NCI-H1092 (cell line): Measurements from ENCODE around the gene GRK5.
"Not testable (repeated sequence)": the region's sequence is repeated elsewhere in the genome, so short reads cannot be mapped to it uniquely, and the experiment has no call there.

Experiments
- DNase-seq: peaks from one replicate; lab custom pipeline; 2025; lab: John Stamatoyannopoulos, UW

Gene GRK5

DNA sequence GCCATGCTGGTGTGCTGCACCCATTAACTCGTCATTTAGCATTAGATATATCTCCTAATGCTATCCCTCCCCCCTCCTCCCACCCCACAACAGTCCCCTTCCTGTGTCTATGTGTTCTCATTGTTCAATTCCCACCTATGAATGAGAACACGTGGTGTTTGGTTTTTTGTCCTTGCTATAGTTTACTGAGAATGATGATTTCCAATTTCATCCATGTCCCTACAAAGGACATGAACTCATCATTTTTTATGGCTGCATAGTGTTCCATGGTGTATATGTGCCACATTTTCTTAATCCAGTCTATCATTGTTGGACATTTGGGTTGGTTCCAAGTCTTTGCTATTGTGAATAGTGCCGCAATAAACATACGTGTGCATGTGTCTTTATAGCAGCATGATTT lies 68.8 kb downstream of the GRK5 start:
- not testable (repeated sequence) for DNase-seq

DNA sequence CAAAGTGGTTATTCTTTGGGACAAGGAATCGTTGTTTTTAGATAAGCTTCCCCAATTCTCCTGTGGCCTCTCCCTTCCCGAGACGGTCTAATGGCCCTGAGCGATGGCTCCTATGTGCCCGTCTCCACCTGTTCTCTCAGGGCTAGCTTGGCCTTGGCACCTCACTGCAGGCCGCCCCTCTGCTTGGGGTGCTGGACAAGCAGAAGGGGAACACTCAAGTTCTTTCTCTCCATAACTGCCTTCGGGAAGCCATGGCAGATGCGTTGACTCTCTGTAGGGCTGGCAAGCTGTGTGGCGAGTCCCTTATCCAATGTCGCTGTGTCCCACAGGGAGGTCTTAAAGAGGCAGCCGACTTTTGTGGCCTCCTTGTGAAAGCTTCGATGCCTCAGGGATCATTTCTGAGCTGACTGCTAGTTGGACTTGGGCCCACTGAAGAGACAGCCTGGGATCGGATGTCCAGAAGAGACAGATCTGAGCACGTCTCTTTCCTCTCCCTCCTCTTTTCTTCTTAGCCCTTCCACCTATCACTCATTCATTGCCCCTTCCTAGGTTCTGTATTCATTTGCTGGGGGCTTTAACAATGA lies 70.8 kb downstream of the GRK5 start:
- no peak for DNase-seq

DNA sequence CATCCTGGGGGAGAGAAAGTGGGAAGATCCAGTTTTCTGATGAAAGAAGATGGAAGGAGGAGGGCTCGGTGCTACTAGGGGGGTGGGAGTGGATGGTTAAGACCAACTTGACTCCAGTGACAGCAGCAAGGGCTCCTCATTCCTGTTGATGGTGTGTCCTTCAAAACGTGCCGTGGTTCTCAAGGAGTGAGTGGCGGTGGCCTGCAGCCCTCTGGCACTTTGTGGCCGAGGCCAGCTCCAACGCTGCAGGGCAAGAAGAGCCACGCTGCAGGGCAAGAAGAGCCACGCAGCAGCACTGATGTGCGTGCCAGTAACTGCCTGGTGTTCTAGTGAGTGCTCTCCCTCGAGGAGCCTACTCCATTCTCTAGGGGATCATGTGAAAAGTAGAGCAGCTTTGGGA lies 72.1 kb downstream of the GRK5 start:
- no peak for DNase-seq

DNA sequence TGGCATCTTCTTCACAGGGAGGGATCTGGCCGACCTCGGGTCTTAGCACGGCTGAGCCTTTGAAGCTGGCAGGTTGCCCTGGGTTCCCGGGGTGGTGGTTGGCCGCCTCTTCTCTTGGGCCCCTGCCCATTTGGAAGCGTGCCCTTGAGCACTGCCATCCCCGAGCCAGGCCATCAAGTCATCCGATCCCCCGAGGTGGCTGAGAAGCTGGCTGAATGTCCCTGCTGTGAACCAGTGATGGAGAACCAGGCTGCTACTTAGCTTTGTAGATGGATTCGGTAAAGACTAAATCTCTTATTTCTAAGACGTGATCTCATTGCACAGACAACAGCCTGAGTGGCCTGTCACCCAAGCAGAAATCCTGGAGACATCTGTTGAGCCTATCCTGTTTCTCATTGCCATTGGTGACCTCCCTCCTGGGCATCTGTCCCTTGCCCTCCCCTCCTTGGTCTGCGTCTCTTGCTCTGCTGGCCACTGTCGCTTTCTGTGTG lies 74.3 kb downstream of the GRK5 start:
- peak; percentile 88 for DNase-seq

DNA sequence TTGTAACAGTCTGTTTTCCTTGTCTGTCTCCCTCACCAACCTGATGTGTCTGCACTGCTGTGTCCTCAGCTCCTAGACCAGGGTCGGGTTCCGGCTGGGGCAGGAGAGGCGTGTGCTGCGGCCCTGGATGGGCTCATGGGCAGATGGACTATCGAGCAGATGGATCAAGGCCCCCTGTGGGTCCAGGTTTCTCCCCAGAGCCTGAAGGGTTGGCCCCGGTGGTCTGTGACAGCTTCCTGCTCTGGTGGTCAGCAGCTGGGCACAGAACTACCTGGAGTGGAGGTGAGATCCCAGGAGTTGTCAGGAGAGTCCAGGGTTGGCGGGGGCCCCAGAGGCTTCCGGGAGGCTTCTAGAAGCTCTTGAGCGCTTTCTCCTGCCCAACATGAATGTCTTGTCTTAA lies 75.1 kb downstream of the GRK5 start:
- no peak for DNase-seq

DNA sequence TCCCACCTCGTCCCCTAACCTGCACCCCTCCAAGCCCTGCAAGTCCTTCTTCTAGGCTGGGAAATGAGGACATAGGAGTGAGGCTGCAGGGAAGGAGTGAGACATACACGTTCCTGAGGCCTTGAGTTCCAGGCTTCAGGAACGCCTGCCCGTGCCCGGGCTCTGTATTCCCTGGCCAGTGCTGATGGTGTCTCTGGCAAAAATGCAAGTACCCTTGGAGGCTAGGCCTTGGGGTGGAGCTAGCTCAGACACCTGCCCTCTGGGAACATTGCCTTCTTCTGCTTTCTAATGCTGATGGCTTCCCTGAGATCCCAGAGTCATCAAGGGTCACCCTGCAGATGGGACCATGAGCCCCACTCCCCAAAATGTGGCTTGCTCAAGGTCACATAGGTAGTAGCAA lies 76.0 kb downstream of the GRK5 start:
- no peak for DNase-seq

DNA sequence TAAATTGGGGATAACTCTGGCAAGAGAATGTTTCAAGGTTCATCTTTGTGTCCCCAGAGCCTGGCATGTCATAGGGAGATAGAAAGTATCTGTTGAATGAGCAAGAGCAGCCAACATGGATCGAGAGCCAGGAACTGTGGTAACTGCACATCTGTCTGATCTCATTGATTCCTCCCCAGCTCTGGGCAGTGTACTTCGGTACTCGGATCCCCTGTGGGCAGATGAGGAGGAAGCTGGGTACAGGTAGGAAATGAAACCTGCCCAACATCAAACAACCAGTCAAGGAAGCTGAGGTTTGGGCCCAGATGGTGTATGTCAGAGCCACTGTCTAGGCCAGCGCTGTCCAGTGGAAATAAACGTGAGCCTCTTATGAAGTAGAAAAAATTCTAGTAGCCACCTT lies 76.4 kb downstream of the GRK5 start:
- no peak for DNase-seq

GRCh38 chr10:119284679-119285096 lies 77.3 kb downstream of the GRK5 start:
- no peak for DNase-seq

DNA sequence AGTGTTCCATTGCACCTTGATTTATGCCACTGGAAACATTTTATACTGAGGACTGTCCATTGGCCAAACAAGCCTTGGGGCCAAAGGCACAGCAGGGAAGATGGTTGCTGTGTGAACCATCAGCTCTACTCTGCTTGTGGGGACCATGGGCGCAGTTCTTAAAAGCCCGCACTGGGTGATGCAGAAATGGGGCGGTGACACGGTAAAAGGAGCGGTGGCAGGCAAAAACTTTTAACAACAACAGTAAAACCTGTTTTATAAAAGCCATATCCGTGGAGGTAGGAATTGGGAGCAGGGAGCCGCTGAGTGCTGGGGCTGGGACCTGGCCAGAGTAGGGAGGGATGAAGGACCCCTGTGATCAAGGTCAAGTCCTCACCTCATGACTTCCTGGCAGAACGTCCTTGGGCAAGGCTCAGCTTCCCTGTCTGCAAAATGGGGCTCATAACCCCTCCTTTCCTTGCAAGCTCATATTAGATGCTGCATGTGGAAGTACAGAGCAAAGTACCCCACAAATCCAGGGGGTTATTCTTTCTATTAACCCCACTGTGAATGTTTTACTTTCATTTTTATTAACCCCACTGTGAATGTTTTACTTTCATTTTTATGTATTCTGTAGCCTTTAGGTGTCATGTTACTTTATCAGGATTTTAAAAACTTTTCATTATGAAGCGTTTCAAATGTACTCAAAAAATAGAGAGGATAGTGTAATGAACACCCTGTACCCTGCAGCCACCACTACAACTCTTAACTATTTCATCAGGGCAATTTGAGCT lies 78.3 kb downstream of the GRK5 start:
- no peak for DNase-seq

- no peak for DNase-seq
Measured at GRCh38 chr10:119286516-119286915, 79.1 kb downstream of the GRK5 start.

GRCh38 chr10:119286983-119287633 lies 79.7 kb downstream of the GRK5 start:
- DNase-seq, result no peak

GRCh38 chr10:119288574-119289001 lies 81.2 kb downstream of the GRK5 start:
- no peak for DNase-seq

- no peak for DNase-seq
Measured at GRCh38 chr10:119289227-119289920, 82.0 kb downstream of the GRK5 start.

DNA sequence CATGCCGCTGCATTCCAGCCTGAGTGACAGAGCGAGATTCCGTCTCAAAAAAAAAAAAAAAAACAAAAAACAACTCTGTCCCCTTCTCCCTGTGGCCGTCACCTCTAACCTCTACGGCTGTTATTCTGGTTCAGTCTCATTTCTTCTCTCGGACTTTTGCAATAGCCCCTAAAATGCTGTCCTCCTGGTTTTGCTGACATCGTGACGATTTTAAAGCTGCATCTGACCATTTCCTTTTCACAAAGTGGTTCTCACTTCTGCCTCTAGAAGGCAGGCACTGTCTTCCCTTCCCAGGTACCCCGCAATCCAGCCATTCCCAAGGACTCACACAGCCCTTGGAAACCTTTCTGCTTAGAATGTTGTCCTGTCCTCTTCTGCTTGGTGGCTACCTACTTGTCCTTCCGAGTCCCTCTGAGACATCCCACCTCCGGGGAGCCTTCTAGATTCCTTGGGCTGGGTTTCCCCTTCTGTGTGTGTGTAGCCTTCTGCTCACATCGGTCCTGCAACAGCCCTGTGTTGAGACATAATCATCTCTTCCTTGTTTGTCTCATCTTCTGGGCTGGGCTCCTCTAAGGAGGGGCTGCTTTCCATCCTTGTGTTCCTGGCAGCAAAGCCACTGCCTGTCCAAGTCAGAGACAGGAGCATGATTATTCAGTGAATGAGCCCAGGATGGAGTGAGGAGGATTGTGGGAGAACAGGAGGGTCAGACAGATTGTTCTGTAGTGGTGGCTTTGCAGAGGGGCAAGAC lies 83.1 kb downstream of the GRK5 start:
- no peak for DNase-seq

DNA sequence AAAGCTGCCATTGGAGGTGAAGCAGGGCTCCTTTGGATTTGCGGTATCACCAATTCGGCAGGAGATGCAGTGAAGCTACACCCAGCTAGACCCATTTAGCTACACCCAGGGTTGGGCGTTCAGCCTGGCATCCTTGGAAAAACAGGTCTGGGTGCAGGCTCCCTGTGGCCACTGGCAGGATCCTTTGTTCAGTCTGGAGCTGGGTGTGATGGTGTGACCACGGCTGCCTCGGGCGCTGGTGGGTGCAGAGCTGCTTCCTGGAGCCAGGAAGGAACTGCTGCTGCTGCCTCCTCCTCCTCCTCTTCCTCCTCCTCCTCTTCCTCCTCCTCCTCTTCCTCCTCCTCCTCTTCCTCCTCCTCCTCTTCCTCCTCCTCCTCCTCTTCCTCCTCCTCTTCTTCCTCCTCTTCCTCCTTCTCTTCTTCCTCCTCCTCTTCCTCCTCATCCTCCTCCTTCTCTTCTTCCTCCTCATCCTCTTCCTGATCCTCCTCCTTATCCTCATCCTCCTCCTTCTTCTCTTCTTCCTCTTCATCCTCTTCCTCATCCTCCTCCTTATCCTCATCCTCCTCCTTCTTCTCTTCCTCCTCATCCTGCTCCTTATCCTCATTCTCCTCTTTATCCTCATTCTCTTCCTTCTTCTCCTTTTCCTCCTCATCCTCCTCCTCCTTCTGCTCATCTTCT lies 84.0 kb downstream of the GRK5 start:
- no peak for DNase-seq

- DNase-seq, result no peak
Measured at GRCh38 chr10:119292968-119293760, 85.8 kb downstream of the GRK5 start.

GRCh38 chr10:119296703-119297102 lies 89.3 kb downstream of the GRK5 start:
- DNase-seq, result no peak

DNA sequence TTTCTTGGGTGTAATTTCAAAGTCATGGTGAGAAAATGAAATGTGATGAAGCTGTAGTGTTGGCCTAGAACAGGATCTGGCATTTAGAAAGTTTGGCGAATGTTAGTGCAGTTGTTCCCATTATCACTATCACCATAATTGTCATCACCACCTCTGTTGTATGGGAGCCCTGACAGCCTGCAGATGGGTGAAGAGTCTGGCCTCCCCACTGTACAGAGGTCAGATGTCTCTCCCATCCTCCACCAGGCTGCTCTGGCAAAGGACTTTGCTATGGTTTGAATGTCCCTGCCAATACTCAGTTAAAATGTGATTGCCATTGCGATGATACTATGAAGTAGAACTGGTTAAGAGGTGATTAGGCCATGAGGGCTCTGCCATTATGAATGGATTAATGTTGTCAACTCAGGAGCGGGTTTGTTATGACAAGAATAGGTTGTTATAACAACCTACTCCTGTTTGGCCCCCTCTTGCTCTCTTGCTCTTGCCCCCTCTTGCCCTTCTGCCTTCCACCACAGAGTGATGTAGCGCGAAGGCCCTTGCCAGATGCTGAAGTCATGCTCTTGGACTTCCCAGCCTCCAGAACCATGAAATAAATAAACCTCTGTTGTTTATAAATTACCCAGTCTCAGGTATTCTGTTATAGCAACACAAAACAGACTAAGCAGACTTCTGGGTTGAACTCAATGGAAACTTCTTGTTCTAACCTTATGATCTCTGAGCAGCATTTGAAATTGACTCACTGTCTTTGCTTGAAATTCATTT lies 90.0 kb downstream of the GRK5 start:
- no peak for DNase-seq

- DNase-seq, result no peak
Measured at GRCh38 chr10:119298810-119299209, 91.4 kb downstream of the GRK5 start.

GRCh38 chr10:119299531-119299930 lies 92.2 kb downstream of the GRK5 start:
- DNase-seq, result no peak
